ENCODE measurements around the gene OR52R1.
"Not testable (repeated sequence)": the region's sequence is repeated elsewhere in the genome, so short reads cannot be mapped to it uniquely, and the experiment has no call there.

Gene OR52R1

DNA sequence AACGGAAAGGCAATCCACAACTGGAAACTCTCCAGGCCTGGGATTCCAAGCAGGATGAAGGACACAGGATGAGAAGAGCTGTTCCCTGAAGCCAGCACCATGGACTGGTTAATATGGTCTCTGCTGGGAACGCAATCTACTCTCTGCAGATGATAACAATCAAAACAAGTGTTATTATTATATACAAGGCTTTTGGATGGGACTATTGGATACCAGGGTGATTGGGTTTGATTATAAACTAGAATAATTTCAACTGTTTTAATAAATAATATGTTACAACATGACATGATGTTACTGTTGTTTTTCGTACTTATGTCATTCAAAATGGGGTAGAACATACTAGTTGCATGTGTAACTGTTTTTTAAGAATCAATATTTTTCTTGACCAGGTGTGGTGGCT is at the start of gene OR52R1:
Gene OR52R1, minus strand, starts transcription at position 101 of the 400 bp plus-strand sequence. Its CDS starts 0 bp downstream, at position 101.
- DNase-seq (ENCODE audit: low spot score) = no peak

DNA sequence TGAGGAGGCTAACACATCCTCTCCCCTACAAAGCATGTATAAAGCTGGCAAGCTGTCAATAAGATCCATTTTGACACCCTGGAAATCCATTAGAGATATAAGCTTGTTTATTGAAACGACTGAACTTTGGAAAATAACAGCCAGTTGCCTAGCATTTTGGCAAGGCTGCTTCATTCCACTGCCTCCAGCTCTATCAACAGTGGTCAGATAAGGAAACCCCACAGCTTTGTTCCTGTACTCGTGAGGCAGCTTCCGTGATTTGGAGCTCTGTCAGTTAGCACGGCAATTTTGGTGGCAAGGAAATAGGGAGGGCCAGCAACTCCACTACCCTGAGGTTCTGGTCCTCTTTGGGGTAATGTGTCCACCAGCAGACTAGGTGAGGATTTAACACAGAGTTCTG is 46.9 kb upstream of the OR52R1 start:
- DNase-seq (ENCODE audit: low spot score) = no peak

GRCh38 chr11:4848908-4849532 is 44.8 kb upstream of the OR52R1 start, which contains the start of gene OR51S1:
TSS of gene OR51S1 (minus strand) at chr11:4849208. CDS start at chr11:4849208, 0 bp downstream.
- no peak for DNase-seq (ENCODE audit: low spot score)

DNA sequence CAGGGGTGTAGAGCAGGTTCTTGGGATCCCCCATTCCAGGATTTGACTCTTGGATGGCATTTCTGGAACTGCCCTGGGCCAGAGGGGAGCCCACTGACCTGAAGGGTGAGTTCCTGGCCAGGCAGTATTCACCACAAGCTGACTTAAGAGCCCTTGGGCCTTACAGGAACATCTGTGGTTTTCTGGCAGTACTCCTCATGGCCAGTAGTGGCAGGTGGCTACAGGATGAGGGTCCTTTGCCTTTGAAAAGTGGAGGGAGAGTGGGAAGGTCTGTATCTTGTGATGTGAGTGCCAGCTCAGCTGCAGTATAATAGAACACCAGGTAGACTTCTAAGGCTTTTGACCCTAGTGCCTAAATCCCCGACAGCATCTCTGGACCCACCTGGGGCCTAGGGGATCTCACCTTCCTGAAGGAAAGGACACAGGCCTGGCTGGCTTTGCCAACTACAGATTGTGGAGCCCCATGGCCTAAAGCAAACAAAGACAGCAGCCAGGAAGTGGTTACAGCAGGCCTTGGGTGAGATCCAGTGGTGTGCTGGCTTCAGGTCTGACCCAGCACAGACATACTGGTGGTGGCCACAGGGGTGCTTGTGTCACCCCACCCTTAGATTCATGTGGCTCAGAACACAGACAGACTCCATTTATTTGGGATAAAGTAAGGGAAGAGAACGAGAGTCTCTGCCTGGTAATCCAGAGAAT is 35.8 kb upstream of the OR52R1 start:
- DNase-seq (ENCODE audit: low spot score) = no peak

DNA sequence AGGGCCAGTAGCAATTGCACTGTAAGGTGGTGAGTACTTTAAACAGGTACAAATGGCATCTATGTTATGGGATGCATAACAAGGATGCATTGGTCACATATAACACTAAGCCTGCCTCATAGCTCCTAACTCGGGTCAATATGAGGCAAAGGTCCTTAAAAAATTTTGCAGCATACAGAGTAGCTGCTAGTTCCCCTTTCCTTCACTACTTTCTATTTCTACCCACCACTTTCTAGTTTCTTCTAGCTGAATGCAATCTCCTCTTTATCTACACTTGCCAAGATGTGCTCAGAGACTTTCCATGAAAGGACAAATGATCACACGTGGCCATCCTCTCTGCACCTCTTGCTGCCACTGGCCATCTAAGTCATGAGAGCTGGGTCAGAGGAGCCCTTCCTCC is 26.7 kb upstream of the OR52R1 start:
- DNase-seq (ENCODE audit: low spot score) = no peak

DNA sequence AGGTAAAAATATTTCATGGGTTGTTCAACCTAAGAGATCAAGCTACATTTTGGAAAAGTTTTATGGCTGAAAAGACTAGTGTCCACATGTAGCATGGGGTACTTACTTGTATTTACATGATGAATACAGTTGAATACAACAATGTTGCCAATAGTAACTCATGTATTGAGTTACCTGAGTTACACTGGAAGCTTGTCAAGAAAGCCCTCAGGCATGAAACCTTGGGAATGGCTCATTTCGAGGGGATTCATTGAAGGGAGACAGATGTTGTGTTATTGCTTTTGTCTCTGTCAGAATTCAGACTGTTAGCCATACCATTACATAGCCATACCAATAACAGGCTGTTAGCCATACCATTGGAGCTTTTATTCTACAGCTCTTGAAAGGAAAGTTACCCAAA is 26.2 kb upstream of the OR52R1 start:
- no peak for DNase-seq (ENCODE audit: low spot score)

- DNase-seq (ENCODE audit: low spot score) = no peak
Measured at GRCh38 chr11:4826425-4826824, 22.2 kb upstream of the OR52R1 start.

- DNase-seq (ENCODE audit: low spot score) = no peak
Measured at GRCh38 chr11:4825132-4825531, 21.0 kb upstream of the OR52R1 start.

DNA sequence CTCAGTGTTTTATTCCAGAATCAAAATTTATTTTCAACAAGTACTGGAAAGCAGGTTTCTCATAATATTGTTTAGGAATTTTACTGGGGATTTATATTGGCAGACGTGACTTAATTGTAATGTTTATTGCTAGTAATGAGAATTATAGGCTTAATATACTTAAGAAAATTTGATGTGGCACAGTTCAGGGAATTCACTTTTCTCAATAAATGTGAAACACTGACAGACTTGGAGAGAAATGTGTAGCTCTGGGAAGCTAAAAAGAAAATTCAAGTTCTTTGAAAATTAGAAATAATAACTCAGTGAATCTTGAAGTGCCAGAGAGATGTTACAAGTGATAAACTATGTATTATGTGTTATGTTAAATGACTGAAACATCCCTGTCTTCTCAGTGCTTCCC is 16.8 kb upstream of the OR52R1 start, which contains the start of gene OR51F2:
Gene OR51F2, plus strand, starts transcription at position 301 of the 400 bp plus-strand sequence. CDS start 101 bp downstream, outside the sequence.
- no peak for DNase-seq (ENCODE audit: low spot score)

DNA sequence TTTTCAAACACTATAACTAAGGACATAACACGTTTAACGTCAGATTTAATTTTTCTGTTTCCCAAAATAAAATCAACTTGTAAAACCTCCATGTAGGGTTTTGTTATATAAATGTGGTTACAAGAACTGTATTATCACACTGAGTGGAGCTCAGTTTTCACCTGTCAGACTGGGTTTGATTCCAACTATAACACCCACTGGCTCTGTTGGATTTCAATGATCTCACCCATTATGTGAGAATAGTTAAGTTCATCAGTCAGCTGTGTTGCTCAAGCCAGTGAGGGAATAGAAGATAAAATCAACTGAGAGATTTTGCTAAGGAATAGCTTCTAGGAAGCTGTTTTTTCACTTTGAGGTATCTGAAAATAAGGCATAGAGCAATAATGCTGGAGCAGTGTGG is 5.1 kb upstream of the OR52R1 start:
- DNase-seq (ENCODE audit: low spot score) = no peak

- DNase-seq (ENCODE audit: low spot score) = no peak
Measured at GRCh38 chr11:4808476-4808875, 4.3 kb upstream of the OR52R1 start.

GRCh38 chr11:4801316-4801715 is 2.9 kb downstream of the OR52R1 start:
- not testable (repeated sequence) for DNase-seq (ENCODE audit: low spot score)

DNA sequence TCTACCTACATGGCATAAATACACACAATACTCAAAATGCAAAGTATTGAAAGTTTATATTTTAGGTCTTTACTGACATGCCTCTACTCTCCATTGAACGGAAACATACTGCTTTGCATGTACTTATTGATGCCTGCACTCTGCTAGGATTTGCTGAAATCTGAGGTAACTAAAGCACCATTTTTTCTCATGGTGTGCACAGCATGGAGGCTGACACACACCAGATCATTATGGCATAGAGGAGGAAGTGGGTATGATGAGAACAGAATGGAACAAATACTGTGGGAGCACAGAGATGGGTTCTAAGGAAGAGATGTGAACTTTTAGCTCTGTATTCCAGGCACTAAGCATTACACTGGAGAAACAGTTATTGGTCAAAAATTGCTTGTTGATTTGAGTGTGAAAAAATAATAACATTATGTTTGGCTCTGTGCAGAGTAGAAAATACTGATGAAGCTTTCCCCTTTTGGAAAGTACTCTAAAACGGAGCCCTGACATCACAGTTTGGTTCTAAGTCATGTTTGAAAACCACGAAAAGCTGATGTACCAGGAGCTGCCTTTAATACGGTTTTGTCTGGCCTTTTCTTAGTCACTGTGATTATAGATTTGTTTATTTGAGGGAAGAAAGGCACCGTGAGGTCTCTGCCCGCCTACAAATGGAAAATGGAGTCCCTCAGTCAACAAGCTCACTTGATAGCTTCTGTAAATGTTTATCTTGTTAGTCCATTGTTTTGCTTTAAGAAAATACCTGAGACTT is 5.6 kb downstream of the OR52R1 start:
- no peak for DNase-seq (ENCODE audit: low spot score)

DNA sequence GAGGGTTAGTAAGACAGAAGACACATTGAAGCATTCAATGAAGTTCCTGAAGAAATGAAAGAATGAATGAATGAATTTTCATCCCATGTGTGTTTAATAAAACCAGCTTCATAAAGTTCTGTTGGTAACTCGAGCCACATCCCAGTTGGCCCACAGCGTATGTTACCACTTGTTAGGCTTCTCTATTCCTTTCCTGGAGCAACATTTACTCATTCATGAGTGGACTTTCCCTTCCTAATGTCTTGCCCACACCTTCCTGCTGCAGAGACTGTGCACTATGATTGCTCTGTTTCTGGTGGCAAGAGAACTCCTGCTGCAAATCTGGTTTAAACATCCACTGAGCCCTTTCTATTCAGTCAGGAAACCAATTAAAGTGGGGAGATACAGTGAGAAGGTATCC is 7.0 kb downstream of the OR52R1 start:
- no peak for DNase-seq (ENCODE audit: low spot score)

DNA sequence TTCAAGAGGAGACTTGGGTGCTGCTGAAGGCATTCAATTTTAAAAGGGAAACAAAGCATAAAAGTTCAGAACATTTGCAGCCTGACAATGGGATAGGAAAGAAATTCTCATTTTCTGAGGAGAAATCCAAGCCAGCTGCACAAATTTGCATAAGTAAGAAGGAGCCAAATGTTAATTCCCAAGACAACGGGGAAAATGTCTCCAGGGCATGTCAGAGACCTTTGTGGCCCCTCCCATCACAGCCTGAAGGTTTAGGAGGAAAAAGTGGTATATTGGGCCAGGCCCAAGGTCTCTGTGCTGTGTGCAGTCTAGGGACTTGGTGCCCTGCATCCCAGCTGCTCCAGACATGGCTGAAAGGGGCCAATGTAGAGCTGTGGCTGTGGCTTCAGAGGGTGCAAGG is 21.7 kb downstream of the OR52R1 start:
- no peak for DNase-seq (ENCODE audit: low spot score)

GRCh38 chr11:4769838-4770237 is 34.3 kb downstream of the OR52R1 start, which contains the start of gene OR51F1:
TSS of gene OR51F1 (minus strand) at chr11:4769938. CDS start at chr11:4769938, 0 bp downstream.
- DNase-seq (ENCODE audit: low spot score) = no peak

- no peak for DNase-seq (ENCODE audit: low spot score)
Measured at GRCh38 chr11:4768094-4768493, 36.1 kb downstream of the OR52R1 start.

- no peak for DNase-seq (ENCODE audit: low spot score)
Measured at GRCh38 chr11:4766420-4767043, 37.6 kb downstream of the OR52R1 start.

- DNase-seq (ENCODE audit: low spot score) = no peak
Measured at GRCh38 chr11:4763096-4763495, 41.1 kb downstream of the OR52R1 start.

Measured in CD4-positive, alpha-beta T cell treated with Interleukin-2 at 100 ng/mL for 4 hours (primary cell).